GM04503 (cell line): ENCODE measurements around the gene FIBP.

Experiments used
- DNase-seq: peaks from one replicate; pipeline ENCODE4 v3.0.0-alpha.2; 2012; ENCODE audit warnings: low read depth

The FIBP gene

DNA sequence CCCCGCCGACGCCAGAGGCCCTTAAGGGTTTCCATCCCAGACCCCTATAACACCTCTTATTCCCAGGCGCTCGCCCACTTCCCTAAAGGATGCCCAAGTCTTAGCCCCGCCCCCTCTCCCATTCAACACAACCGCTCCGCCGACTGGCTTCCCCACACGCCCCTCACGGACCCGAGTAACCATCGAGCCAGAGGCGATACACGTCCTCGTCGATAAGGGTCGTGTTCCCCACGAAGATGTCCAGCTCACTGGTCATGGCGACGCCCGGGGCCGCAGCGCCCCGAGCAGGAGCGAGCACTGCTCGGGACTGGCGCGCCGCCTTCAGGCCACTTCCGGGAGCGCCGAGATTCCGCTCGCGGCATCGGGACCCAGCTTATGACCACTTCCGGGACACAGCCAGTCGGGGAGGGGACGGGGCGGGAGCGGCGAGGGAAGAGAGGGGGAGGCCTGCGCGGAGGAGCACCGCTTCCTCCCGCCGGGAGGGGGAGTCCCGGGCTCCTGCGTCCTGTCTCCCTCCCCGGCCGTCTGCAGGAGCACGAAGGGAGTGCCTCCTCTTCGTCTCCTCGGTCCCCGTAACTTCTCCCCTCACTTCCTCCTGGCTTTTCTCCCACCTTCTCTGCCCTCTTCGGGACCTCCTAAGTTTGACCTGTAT is at the start of gene FIBP:
Gene FIBP (minus strand): TSS at position 309 of the 652 bp plus-strand sequence. CDS start 53 bp downstream, at position 256.
- peak; percentile 74 for DNase-seq

DNA sequence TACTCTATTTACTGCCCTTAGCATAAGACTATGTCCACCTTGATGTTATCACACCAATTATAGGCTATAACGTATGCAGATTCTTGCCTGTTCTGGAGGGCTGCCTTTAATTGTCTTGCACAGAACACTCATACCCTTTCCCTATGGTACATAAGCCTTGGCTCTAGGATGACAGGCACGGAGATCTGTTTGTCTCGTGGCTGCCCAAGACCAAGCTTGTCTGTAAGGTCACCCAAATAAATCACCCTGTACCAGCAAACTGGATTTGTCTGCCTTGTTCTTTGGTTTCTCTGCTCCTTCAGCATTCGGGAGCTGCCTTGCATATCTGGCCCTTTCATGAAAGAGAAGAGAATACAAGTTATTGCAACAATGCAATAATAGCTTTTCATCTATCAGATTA is 49.5 kb upstream of the FIBP start:
- DNase-seq = no peak

DNA sequence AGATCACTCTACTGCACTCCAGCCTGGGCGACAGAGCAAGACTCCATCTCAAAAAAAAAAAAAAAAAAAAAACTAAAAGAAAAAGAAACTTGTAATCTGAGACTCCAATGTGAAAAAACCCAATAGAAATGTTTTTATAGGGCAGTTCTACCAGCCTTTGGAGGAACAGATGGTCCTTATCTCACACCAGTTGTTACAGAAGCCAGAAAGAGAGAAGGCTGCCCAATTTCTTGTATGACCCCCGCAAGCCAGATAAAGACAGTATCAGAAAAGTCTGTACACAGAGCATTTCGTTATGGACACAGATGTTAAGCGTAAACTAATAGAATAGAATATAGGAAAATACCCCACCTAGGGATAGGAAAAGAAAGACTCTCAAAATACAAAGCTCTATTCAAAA is 45.7 kb upstream of the FIBP start:
- DNase-seq = no peak

GRCh38 chr11:65932558-65932919 is 44.3 kb upstream of the FIBP start:
- no peak for DNase-seq

GRCh38 chr11:65931773-65932557 is 43.7 kb upstream of the FIBP start:
- no peak for DNase-seq

DNA sequence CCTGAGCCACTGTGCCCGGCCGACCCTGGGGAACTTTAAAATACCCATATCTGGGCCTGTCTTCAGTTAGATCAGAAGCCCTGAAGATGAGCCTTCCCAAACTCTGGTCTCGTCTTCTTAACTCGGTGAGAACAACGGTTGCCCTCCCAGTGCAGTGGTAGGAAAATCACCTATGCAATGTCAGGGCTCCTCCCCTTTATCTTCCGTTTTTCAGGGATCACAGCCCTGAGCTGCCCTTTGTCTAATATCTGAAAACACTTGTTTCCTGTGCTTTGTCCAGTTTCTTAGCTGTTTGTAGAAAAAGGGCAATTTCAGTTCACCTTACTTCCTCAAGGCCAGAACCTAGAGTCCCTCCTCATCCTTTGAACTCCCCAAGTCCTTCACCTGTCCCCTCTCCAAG is 40.4 kb upstream of the FIBP start:
- DNase-seq = no peak

DNA sequence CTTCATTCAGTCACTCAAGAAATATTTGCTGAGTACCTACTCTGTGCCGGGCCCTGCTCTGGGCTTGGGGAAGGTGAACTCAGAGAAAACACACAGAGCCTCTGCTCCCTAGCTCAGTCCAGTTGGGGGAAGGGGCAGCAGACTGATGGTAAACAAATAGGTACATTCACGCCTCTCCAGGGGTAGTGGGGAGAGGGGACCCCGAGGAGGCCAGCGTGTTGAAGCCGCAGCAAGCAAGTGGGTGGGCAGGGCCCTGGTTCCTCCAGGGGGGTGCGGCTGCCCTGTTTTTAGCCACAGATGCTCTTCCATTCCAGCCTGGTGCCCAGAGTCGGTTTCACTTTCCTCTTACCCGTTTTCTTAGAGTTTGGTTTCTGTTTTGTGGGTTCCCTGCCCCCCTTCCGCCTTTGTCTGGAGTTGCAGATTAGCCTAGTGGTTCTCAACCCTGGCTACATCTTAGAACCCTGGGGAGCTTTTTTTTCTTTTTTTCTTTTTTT is 39.7 kb upstream of the FIBP start:
- no peak for DNase-seq

- DNase-seq = no peak
Measured at GRCh38 chr11:65925397-65925796, 37.1 kb upstream of the FIBP start.

- no peak for DNase-seq
Measured at GRCh38 chr11:65922565-65922964, 34.3 kb upstream of the FIBP start.

DNA sequence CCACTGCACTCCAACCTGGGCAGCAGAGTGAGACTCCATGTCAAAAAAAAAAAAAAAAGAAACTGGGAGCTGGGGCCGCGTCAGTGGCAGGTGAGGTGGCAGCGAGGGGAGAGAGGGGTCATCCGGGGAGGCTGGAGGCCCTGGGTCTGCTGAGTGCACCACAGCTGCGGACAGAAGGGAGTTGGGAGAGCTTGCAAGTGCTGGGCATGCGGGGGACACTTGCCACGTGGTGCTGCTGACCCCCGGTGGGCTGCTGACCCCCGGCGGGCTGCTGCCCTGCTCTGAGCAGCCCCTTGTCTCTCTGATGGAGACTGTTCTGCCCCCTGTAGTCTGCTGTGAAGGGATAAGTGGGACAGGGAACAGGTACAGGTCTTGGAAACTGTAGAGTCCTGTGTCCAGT is 33.6 kb upstream of the FIBP start:
- DNase-seq = no peak

GRCh38 chr11:65921033-65921555 is 32.8 kb upstream of the FIBP start:
- DNase-seq = no peak

- no peak for DNase-seq
Measured at GRCh38 chr11:65920372-65920802, 32.1 kb upstream of the FIBP start.

DNA sequence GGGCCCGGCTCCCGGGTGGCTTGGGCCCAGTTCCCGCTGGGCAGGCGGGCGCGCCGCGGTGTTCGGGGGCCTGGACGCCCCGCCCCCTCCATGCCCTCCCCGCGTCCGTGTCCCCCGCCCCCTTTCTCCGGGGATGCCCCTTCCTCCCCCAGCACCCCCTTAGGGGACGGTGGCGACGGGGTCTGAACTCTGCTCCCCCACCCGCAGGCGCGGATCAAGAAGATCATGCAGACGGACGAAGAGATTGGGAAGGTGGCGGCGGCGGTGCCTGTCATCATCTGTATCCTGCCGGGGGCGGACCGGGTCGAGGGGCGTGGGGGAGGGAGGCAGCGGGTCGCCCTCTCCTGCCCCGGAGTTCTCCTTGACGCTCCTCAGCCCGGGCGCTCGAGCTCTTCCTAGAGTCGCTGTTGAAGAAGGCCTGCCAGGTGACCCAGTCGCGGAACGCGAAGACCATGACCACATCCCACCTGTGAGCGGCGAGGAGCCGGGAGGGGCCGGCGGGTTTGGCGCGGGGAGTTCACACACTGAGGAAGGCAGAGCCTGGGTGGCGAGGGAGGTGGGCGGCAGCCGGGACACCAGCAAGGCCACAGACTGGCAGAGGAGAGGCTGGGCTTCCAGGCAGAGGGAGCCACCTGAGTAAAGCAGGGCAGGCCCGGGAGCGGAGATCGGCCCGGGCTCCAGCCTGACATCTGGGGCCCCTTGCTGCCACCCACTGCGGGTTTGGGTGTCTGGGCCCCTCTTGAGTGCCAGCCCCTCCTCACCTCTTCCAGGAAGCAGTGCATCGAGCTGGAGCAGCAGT is 31.5 kb upstream of the FIBP start:
- DNase-seq = no peak

DNA sequence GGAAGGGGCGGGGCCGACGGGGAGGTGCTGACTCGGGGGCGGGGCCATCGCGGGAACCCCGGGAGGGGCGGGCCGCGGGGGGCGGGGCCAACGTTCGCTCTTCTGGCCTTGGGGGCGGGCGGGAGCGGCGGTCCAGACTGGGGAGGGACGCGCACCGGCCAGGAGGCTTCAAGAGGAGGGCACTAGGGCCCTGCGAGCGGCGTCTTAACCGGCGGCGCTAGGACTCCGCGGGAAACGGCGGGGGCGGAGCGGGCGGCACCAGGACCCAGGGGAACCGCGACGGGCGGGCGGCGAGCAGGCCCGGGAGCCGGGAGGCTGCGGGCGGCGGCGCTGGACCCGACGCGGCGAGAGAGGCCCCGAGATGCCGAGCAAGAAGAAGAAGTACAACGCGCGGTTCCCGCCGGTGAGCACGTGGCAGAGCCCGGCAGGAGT is 30.9 kb upstream of the FIBP start, which contains the start of gene DRAP1:
Gene DRAP1 (plus strand): TSS at position 286 of the 432 bp plus-strand sequence. CDS start 76 bp downstream, at position 362.
- peak; percentile 79 for DNase-seq

GRCh38 chr11:65918211-65919140 is 30.2 kb upstream of the FIBP start, which contains the start of gene C11orf68:
Gene C11orf68 (minus strand): TSS chr11:65919062. CDS start chr11:65919031, 31 bp downstream.
- no peak for DNase-seq

GRCh38 chr11:65917434-65918210 is 29.4 kb upstream of the FIBP start:
- no peak for DNase-seq

DNA sequence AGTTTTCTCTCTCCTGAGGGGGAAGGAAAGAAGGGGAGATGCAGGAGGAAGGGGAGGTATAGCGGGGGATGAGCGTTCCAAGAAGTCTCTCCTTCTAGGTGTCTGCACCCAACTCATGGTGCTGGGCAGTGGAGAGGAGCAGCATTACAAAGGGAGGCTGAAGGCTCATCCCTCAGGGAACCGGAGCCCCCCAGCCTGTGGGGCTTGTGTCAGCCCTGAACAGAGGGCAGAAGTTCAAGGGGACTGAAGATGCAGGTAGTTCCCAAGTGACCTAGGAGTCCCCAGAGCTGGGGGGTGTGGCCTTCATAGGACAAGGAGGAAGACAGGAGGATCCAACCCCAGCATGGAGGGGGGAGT is 28.8 kb upstream of the FIBP start:
- no peak for DNase-seq

- DNase-seq = no peak
Measured at GRCh38 chr11:65916391-65916790, 28.1 kb upstream of the FIBP start.

DNA sequence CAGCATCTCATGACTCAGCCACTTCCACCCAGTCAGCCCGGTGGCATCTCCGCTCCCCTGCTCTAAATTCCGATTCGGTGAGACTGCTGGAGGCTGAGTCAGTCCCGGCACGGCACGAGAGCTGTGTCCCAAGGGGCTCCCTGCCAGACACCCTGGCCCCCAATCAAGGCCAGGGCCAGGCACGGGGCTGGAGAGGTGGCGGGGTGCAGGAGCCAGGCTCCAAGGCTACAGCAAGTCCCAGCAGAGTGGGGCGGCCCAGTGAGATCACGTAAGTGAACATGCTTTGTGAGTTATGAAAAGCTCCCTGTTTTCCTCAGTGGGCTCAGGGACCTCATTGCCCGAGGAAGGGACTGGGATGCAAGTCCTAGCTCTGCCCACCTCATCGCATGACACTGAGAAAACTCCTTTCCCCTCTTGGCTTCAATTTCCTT is 27.6 kb upstream of the FIBP start:
- peak; percentile 95 for DNase-seq
